GM13976 (cell line): ENCODE results near the gene SNED1.

ENCODE experiments used
- DNase-seq: peaks from one replicate; pipeline ENCODE4 v3.0.0; 2012; ENCODE audit warnings: low spot score
- in situ Hi-C: fragments of 300-500 bp; cut with MboI; formaldehyde crosslinking; loops from one replicate; pipeline ENCODE4 v1.12.0; 2022; ENCODE audit warnings: low sequenced_read_pairs, mixed read lengths, inconsistent platforms; ENCODE audit not compliant: unreplicated experiment
- TF ChIP-seq, protein P1 (sequence below): IDR thresholded peaks from 2 replicates; pipeline ENCODE4 v1.5.1; 2012; ENCODE audit warnings: borderline replicate concordance, mild to moderate bottlenecking; ENCODE audit not compliant: insufficient read depth; ENCODE audit errors: extremely low read depth, missing control alignments, control extremely low read depth

The SNED1 gene

DNA sequence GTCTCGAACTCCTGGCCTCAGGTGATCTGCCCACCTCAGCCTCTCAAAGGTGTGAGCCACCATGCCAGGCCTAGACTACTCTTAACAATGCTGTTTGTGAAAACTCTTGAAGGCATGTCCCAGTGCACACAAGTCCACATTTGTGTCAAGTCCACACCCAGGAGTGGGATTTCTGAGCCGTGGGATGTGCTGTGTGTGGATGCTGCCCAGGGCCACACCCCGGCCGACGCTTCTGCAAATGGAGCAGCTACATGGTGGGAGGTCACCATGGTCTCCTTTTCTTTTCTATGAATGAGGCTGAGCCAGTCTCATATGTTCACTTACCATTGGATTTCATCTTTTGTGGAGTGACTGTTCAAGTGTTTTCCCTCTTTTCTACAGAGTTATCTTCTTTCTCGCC, 15.8 kb downstream of the SNED1 start:
- TF ChIP-seq, protein P1, sequence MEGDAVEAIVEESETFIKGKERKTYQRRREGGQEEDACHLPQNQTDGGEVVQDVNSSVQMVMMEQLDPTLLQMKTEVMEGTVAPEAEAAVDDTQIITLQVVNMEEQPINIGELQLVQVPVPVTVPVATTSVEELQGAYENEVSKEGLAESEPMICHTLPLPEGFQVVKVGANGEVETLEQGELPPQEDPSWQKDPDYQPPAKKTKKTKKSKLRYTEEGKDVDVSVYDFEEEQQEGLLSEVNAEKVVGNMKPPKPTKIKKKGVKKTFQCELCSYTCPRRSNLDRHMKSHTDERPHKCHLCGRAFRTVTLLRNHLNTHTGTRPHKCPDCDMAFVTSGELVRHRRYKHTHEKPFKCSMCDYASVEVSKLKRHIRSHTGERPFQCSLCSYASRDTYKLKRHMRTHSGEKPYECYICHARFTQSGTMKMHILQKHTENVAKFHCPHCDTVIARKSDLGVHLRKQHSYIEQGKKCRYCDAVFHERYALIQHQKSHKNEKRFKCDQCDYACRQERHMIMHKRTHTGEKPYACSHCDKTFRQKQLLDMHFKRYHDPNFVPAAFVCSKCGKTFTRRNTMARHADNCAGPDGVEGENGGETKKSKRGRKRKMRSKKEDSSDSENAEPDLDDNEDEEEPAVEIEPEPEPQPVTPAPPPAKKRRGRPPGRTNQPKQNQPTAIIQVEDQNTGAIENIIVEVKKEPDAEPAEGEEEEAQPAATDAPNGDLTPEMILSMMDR: no peak
- in situ Hi-C loops: no loop called here
- DNase-seq: no peak

DNA sequence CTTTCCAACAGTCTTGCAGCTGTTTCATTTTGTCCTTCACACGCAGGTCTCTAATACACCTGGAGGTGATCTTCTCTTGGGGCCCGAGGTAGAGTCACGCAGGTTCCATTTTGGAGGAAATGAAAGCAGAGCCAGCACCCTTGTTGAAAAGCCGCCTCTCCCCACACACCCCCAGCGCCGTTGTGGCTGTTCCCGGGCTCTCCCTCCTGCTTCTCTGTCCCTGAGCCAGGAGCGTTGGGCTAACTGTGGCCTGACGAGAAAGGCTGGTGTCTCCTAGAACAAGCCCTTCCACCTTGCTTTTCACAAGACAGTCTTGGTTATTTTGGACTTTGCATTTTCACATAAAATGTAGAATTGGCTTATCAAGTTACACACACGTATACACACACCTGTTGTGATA, 16.3 kb downstream of the SNED1 start:
- DNase-seq: no peak
- in situ Hi-C loops: no loop called here
- TF ChIP-seq, protein P1: no peak

DNA sequence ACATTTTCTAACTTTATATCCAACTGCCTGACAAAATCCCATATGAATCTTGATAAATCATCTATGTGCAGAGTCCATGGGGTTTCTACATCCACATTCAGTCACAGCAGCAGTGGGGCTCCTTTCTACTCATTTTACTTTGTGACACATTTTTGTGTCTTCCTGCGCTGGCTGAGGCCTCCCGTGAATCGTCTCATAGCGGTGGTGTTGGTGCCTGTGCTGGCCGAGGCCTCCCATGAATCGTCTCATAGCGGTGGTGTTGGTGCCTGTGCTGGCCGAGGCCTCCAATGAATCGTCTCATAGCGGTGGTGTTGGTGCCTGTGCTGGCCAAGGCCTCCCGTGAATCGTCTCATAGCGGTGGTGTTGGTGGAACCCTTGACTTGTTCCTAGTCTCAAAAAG, 17.0 kb downstream of the SNED1 start:
- DNase-seq: no peak
- TF ChIP-seq, protein P1: no peak
- in situ Hi-C loops: no loop called here

DNA sequence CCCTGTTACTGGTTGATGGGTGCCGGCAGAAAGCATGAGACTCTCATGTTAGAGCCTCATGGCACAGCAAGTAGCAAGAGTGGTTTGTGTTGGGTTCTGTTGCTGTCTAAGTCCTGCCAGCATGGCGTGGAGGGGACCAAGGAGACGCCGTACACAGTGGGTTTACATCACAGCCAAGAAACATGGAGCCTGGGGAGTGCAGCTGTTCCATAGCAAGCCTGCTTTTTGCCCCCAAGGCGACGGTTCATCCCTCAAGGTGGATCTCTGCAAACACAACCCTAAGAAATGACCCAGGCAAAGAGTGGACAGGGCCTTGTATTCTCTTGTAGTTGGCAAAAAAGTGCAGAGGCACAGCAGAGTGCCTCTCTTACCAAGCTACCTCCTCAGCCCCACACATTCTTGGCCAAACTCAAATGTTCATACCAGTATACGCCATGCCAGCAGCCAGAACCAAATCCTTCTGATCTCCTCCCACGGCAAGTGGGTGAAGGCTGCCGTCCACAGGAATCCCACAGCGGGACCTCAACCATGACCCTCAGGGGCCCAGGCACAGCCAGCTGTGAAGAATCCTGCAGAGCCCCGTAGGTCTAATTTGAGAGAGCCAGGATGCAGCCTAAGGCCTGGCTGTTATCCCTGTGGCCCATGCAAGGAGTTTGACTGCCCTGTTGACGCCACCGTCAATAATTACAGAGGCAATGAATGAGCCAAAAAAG, 19.0 kb downstream of the SNED1 start:
- in situ Hi-C loops: no loop called here
- TF ChIP-seq, protein P1: no peak

DNA sequence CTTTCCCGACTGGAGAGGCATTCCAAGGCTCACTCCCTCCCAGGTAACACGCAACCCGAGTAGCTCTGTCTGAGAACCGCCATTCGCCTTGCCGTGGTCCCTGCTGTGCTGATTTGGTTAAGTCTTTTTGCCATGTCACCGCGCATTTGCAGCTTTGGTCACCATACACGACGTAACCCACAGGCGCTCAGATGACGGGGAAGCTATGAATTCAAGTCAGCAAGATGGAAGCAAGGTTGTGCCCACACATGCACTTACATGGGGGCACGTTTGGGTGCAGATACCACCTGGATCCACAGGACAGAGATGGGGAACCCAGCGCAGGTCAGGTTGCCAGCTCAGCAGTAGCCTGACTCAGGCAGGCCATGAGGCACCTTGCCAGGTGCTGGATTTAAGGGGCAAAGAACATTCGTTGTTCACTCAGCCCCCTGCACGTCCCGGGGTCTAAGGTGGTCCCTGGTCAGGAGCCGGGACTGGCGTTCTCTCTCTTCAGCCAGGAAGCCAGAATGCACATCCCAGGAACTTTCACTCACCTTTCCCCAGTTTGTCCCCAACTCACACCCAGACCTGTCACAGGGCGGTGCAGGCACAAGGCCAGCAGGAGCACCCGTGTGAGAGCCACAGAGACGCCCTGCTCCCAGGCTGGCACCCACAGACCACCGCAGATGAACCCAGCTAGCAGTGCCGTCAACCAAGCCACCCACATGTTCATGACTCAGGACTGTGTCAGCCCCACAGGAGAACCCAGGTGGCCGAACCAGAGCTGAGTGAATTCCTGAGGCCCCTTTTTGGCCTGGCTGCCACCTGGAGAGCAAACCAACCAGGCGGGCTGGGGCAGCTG, 19.9 kb downstream of the SNED1 start:
- no peak for DNase-seq
- TF ChIP-seq, protein P1: no peak
- in situ Hi-C loops: no loop called here

More for the DNA sequence above, 19.0 kb downstream of the SNED1 start:
- DNase-seq: no peak

DNA sequence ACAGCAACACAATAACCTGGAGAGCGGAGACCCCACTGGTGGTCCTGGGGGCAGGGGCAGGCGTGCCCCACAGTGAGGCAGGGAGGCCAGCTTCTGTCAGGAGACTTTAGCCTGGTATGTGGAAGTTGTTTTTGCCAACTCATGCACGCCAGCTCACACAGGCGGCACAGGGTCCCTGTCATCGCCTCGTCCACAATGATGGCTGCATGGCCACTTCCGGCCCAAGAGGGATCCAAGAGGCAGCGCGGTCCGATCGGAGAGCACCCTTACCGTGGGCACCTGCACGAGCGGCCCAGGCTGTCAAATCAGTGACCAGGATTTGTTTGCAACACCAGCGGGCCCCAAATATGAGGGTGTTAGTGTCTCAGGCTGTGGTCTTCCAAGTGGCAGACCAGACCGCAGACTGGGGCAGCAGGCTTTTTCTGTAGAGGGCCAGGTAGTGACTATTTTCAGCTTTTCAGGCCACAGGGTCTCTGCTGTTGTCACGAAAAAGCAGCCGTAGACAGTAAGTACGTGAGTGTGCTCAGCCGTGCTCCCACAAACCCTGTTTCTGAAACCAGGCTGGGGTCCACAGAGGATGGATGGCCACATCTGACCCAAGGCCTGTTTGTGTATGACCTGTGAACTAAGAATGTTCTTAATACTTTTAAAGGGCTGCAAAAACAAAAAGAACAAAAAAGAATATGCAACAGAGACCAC, 21.2 kb downstream of the SNED1 start:
- no peak for DNase-seq
- in situ Hi-C loops: no loop called here
- TF ChIP-seq, protein P1: no peak
